ENCODE data around the gene TMEM59L.

DNA sequence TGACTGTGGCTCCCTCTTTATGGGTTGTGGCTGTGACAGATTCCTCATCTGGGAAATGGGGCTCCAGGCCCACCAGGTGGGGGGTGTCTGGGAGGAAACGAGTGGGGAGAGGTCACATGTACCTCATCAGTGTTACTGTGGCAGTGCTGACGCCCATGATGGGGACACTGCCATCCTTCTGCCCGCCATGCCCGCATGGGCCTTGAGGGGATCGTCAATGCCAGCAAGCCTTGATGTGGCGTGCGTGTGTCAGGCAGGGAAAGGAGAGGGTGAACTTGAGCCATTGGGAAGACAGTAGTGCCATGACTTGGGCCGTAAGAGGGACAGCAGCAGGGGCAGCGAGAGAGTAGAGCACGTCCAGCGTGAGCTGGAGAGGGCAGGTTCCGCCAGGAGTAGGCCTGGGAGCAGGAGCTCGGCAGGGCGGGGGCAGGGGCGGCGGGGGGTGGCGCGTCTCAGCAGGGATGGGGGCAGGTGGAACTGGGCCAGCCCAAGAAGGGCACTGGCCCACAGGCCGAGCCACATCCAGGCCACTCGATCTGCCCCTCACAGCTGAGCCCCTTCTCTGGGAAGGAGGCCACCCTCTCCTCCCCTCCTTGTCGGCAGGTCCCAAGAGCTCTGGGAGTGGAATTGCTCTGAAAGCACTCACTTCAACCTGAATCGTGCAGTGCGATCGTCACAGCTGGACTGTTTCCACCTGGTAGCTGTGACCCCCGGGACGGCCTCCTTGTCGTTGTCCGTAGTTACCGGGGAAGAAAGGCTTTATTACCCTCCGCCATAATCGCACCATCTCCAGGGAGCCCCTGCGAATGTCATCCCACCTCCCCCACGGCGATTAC, 34.1 kb downstream of the TMEM59L start:
- TF ChIP-seq CTCF (IDR thresholded peaks at IDR 0.05) = no peak
- no peak for TF ChIP-seq POLR2A (IDR thresholded peaks at IDR 0.05)
- no peak for TF ChIP-seq POLR2AphosphoS5 (IDR thresholded peaks at IDR 0.05)

Measured in breast epithelium (tissue), 3 donors.